Uterus (tissue), 2 donors: ENCODE results near the gene HADHB.

Experiments
- POLR2A ChIP-seq, 2 donors: fragments of 450-650 bp; IDR thresholded peaks; one replicate each; pipeline ENCODE4 v1.6.1; 2016; ENCODE audit warnings: antibody characterized with exemption in 2 of 2, mild to moderate bottlenecking in 1 of 2, moderate library complexity in 1 of 2
- TF ChIP-seq, protein P1 (sequence below), 4 experiments: fragments of 200-600 bp in 2 of 4; fragments of 450-650 bp in 2 of 4; sonication (generic) in 2 of 4; IDR thresholded peaks; one replicate each; pipeline ENCODE4 v1.5.1; 2016 to 2019; ENCODE audit warnings: antibody characterized with exemption in 4 of 4, mild to moderate bottlenecking in 2 of 4, moderate library complexity in 1 of 4

DNA sequence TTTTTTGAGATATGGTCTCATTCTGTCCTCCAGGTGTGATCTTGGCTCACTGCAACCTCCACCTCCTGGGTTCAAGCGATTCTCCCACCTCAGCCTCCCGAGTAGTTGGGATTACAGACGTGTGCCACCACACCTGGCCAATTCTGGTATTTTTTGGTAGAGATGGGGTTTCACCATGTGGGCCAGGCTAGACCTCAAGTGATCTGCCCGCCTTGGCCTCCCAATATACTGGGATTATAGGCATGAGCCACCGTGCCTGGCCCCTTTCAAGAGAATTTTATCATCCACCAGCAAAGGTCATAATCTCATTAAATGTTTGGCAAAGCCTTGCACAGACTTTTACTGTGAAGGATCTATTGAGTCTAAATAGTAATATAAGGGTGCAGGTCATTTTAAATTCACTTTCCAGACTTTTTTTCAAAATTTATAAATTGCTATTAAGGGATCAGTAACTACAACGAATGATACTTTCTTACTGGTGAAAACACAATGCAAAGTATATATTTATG lies 2.8 kb upstream of the HADHB start:
- TF ChIP-seq, protein P1, sequence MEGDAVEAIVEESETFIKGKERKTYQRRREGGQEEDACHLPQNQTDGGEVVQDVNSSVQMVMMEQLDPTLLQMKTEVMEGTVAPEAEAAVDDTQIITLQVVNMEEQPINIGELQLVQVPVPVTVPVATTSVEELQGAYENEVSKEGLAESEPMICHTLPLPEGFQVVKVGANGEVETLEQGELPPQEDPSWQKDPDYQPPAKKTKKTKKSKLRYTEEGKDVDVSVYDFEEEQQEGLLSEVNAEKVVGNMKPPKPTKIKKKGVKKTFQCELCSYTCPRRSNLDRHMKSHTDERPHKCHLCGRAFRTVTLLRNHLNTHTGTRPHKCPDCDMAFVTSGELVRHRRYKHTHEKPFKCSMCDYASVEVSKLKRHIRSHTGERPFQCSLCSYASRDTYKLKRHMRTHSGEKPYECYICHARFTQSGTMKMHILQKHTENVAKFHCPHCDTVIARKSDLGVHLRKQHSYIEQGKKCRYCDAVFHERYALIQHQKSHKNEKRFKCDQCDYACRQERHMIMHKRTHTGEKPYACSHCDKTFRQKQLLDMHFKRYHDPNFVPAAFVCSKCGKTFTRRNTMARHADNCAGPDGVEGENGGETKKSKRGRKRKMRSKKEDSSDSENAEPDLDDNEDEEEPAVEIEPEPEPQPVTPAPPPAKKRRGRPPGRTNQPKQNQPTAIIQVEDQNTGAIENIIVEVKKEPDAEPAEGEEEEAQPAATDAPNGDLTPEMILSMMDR (IDR thresholded peaks at IDR 0.05): no peak
- TF ChIP-seq POLR2A (IDR thresholded peaks at IDR 0.05): no peak
